SU-DHL-6 (cell line): ENCODE results near the gene UNC93B1.

Experiments
- H2AFZ ChIP-seq: fragments of 200-600 bp; sonication (generic); 2 replicates; pipeline ENCODE4 v1.6.1; 2014; ENCODE audit warnings: low read depth, mild to moderate bottlenecking, moderate library complexity, mixed read lengths, antibody characterized with exemption, low read length; ENCODE audit not compliant: severe bottlenecking
- H3F3A ChIP-seq: fragments of 200-600 bp; shearing (Covaris generic); 2 replicates; pipeline ENCODE4 v1.6.0; 2016; ENCODE audit warnings: antibody characterized with exemption, mild to moderate bottlenecking; ENCODE audit not compliant: insufficient read depth
- H3K27ac ChIP-seq: fragments of 200-600 bp; sonication (generic); 2 replicates; pipeline ENCODE4 v1.5.1; 2016; ENCODE audit warnings: low read depth, mild to moderate bottlenecking, low read length, moderate library complexity, mixed read lengths
- H3K27me3 ChIP-seq: fragments of 200-600 bp; sonication (generic), shearing (Covaris generic); 2 replicates; pipeline ENCODE4 v1.6.0; 2014; ENCODE audit warnings: mild to moderate bottlenecking, low read length
- H3K36me3 ChIP-seq: fragments of 200-600 bp; sonication (generic); 2 replicates; pipeline ENCODE4 v1.6.1; 2014; ENCODE audit warnings: mild to moderate bottlenecking, low read length, mixed read lengths
- H3K4me2 ChIP-seq: fragments of 300-600, 200-600 bp; shearing (Covaris generic), sonication (generic); 2 replicates; pipeline ENCODE4 v1.6.0; 2014; ENCODE audit warnings: low read length, low read depth, mild to moderate bottlenecking; ENCODE audit not compliant: poor library complexity, severe bottlenecking
- H3K4me3 ChIP-seq: fragments of 200-600 bp; sonication (generic); 2 replicates; pipeline ENCODE4 v1.5.1; 2014; ENCODE audit warnings: antibody characterized with exemption, low read length, mild to moderate bottlenecking, mixed read lengths; ENCODE audit not compliant: insufficient read depth, poor library complexity, severe bottlenecking
- H3K79me2 ChIP-seq: fragments of 200-600 bp; sonication (generic); 2 replicates; pipeline ENCODE4 v1.6.1; 2014; ENCODE audit warnings: mild to moderate bottlenecking, low read length, moderate library complexity; ENCODE audit not compliant: insufficient read depth
- H3K9ac ChIP-seq: fragments of 200-600 bp; sonication (generic); 2 replicates; pipeline ENCODE4 v1.7.0; 2014; ENCODE audit warnings: mild to moderate bottlenecking, low read length
- H3K9me2 ChIP-seq: fragments of 200-600 bp; sonication (generic); replicated peaks from 2 replicates; pipeline ENCODE4 v1.6.1; 2014; ENCODE audit warnings: low read length; ENCODE audit not compliant: insufficient read depth
- H3K9me3 ChIP-seq: fragments of 200-600 bp; sonication (generic); 2 replicates; pipeline ENCODE4 v1.6.1; 2014; ENCODE audit warnings: low read length, mixed read lengths; ENCODE audit not compliant: insufficient read depth
- H4K20me1 ChIP-seq: fragments of 200-600 bp; sonication (generic); 2 replicates; pipeline ENCODE4 v1.6.1; 2014; ENCODE audit warnings: low read depth, mild to moderate bottlenecking, antibody characterized with exemption, low read length, moderate library complexity, mixed read lengths
- CTCF ChIP-seq: fragments of 200-600 bp; sonication (generic); IDR thresholded peaks from one replicate; pipeline ENCODE4 v1.5.1; 2017; ENCODE audit warnings: antibody characterized with exemption, mild to moderate bottlenecking, low read length, moderate library complexity; ENCODE audit not compliant: insufficient read depth, poor library complexity, severe bottlenecking
- EZH2phosphoT487 ChIP-seq: fragments of 200-600 bp; sonication (generic), shearing (Covaris generic); conservative IDR thresholded peaks from 2 replicates; pipeline ENCODE4 v1.6.1; 2018; ENCODE audit warnings: mild to moderate bottlenecking, antibody characterized with exemption, low read length, moderate library complexity, mixed read lengths

Gene UNC93B1

GRCh38 chr11:68051191-68052136 is 47.6 kb upstream of the UNC93B1 start:
- no peaks in the 10 kb centered on the region for H3K27me3 ChIP-seq
- no peaks in the 10 kb centered on the region for H4K20me1 ChIP-seq
- 0 out of 2 replicates have a peak, but pooled peaks cover 3% of the 10 kb centered on the region for H3F3A ChIP-seq
- H3K4me3 ChIP-seq: no peak overlapping the region
- no peaks in the 10 kb centered on the region for H3K9me3 ChIP-seq
- no peak overlapping the region for H3K4me2 ChIP-seq
- no peak overlapping the region for H3K9ac ChIP-seq
- H3K79me2 ChIP-seq: no peaks in the 10 kb centered on the region
- TF ChIP-seq CTCF: no peak
- no peak for TF ChIP-seq EZH2phosphoT487
- no peak overlapping the region for H2AFZ ChIP-seq
- H3K27ac ChIP-seq: no peak overlapping the region
- H3K36me3 ChIP-seq: no peaks in the 10 kb centered on the region
- no peaks in the 10 kb centered on the region for H3K9me2 ChIP-seq

- Histone ChIP-seq H3K36me3 (no peaks in the 10 kb centered on the region), H3K4me3 (no peak overlapping the region), H3K9me2 (no peaks in the 10 kb centered on the region), H3K27me3 (no peaks in the 10 kb centered on the region), H3K4me2 (no peak overlapping the region), H3K9me3 (no peaks in the 10 kb centered on the region), H3K79me2 (no peaks in the 10 kb centered on the region), H3F3A (no peaks in the 10 kb centered on the region), H2AFZ (no peak overlapping the region), H4K20me1 (no peaks in the 10 kb centered on the region), H3K27ac (no peak overlapping the region), H3K9ac (no peak overlapping the region)
- TF ChIP-seq CTCF: no peak
- no peak for TF ChIP-seq EZH2phosphoT487
Measured at GRCh38 chr11:68050371-68050841, 46.5 kb upstream of the UNC93B1 start.

- Histone ChIP-seq H3K27me3 (no peaks in the 10 kb centered on the region), H3K4me2 (no peak overlapping the region), H3K79me2 (no peaks in the 10 kb centered on the region), H3K9me3 (no peaks in the 10 kb centered on the region), H3K4me3 (no peak overlapping the region), H3K9me2 (no peaks in the 10 kb centered on the region), H3F3A (no peaks in the 10 kb centered on the region), H4K20me1 (no peaks in the 10 kb centered on the region), H3K9ac (no peak overlapping the region), H3K36me3 (no peaks in the 10 kb centered on the region), H2AFZ (no peak overlapping the region), H3K27ac (no peak overlapping the region)
- no peak for TF ChIP-seq EZH2phosphoT487
- no peak for TF ChIP-seq CTCF
Measured at GRCh38 chr11:68049509-68050370, 45.8 kb upstream of the UNC93B1 start.
